Dermis microvascular lymphatic vessel endothelial cell (primary cell): ENCODE measurements around the gene EWSR1. TPM values are rescaled to one million over a fixed set of nuclear protein-coding genes. Genes with fewer than 3 reads are reported as not detected.
A peak's percentile ranks its signal among the peaks of the same experiment; 100 is the strongest.

ENCODE experiments used
- DNase-seq, 2 donors: peaks; one replicate each; pipeline versions ENCODE4 v3.0.0 to v3.0.0-alpha.2; 2010; ENCODE audit warnings: low read depth in 2 of 2
- total RNA-seq: library from RNA; depleted of rRNA; stranded (reverse); fragments of >200 nt; gene quantifications from 2 replicates; pipeline ENCODE4 v1.2.1, GENCODE V29; 2014

The EWSR1 gene
- total RNA-seq, 1 donor from 2014 or later, result 149 TPM

- DNase-seq, result peak; percentile 34 to 67
Measured at GRCh38 chr22:29268511-29269229, 602 bp downstream of the EWSR1 start.

GRCh38 chr22:29269230-29269604 is 1.1 kb downstream of the EWSR1 start:
- DNase-seq, result peak in 1 of 2 donors; percentile 11

- DNase-seq, result peak in 1 of 2 donors; percentile 10
Measured at GRCh38 chr22:29269731-29270474, 1.8 kb downstream of the EWSR1 start.

GRCh38 chr22:29270475-29271271 is 2.6 kb downstream of the EWSR1 start:
- peak in 1 of 2 donors; percentile 42 for DNase-seq

- DNase-seq, result no peak
Measured at GRCh38 chr22:29272624-29273023, 4.6 kb downstream of the EWSR1 start.

- no peak for DNase-seq
Measured at GRCh38 chr22:29275167-29275566, 7.1 kb downstream of the EWSR1 start.

GRCh38 chr22:29275819-29276565 is 7.9 kb downstream of the EWSR1 start:
- no peak for DNase-seq

GRCh38 chr22:29277927-29278326 is 9.9 kb downstream of the EWSR1 start:
- no peak for DNase-seq

- no peak for DNase-seq
Measured at GRCh38 chr22:29284196-29284595, 16.1 kb downstream of the EWSR1 start.

GRCh38 chr22:29288837-29289236 is 20.8 kb downstream of the EWSR1 start:
- no peak for DNase-seq

- no peak for DNase-seq
Measured at GRCh38 chr22:29290061-29290460, 22.0 kb downstream of the EWSR1 start.

- no peak for DNase-seq
Measured at GRCh38 chr22:29291215-29291614, 23.1 kb downstream of the EWSR1 start.

GRCh38 chr22:29292379-29292778 is 24.3 kb downstream of the EWSR1 start:
- DNase-seq, result no peak

GRCh38 chr22:29298641-29299040 is 30.6 kb downstream of the EWSR1 start:
- DNase-seq, result no peak

- no peak for DNase-seq
Measured at GRCh38 chr22:29299136-29299900, 31.2 kb downstream of the EWSR1 start.

- no peak for DNase-seq
Measured at GRCh38 chr22:29300467-29300806, 32.4 kb downstream of the EWSR1 start.

- no peak for DNase-seq
Measured at GRCh38 chr22:29300807-29301601, 32.9 kb downstream of the EWSR1 start.

GRCh38 chr22:29301716-29302401 is 33.8 kb downstream of the EWSR1 start:
- no peak for DNase-seq

GRCh38 chr22:29302402-29302680 is 34.3 kb downstream of the EWSR1 start:
- DNase-seq, result no peak
